PFSK-1 (cell line): ENCODE measurements around the gene AZGP1.

Experiments used
- FOXP2 ChIP-seq: optimal IDR thresholded peaks from 2 replicates; pipeline ENCODE3; 2011; ENCODE audit warnings: borderline replicate concordance, control low read depth, inconsistent platforms; ENCODE audit not compliant: insufficient read depth; ENCODE audit errors: extremely low read length, extremely low read depth
- POLR2AphosphoS5 ChIP-seq: IDR thresholded peaks from 2 replicates; pipeline ENCODE4 v1.6.1; 2012; ENCODE audit warnings: low read depth, mild to moderate bottlenecking, control low read depth, low read length, moderate library complexity
- REST ChIP-seq, 2 experiments: IDR thresholded peaks; 2 replicates each; pipeline versions ENCODE4 v1.6.1 to v1.8.0; 2011 to 2012; ENCODE audit warnings: low read depth in 2 of 2, low read length in 2 of 2, control low read depth in 1 of 2, inconsistent platforms in 1 of 2, mild to moderate bottlenecking in 1 of 2, moderate library complexity in 1 of 2; ENCODE audit not compliant: insufficient read depth in 1 of 2
- SIN3A ChIP-seq: IDR thresholded peaks from 2 replicates; pipeline ENCODE4 v1.6.1; 2012; ENCODE audit warnings: mild to moderate bottlenecking, low read length, moderate library complexity, borderline replicate concordance; ENCODE audit not compliant: insufficient read depth
- TAF1 ChIP-seq: IDR thresholded peaks from 2 replicates; pipeline ENCODE4 v1.6.1; 2012; ENCODE audit warnings: low read length, control low read depth, borderline replicate concordance; ENCODE audit not compliant: insufficient read depth

The AZGP1 gene

GRCh38 chr7:99984593-99984992, 8.8 kb upstream of the AZGP1 start:
- TF ChIP-seq REST (IDR thresholded peaks at IDR 0.05; ENCODE audit: insufficient read depth in 1 of 2, low read depth in 2 of 2, low read length in 2 of 2) (no peak), SIN3A (no peak), FOXP2 (no peak), TAF1 (no peak), POLR2AphosphoS5 (no peak)

- no peak for TF ChIP-seq REST (IDR thresholded peaks at IDR 0.05; ENCODE audit: insufficient read depth in 1 of 2, low read depth in 2 of 2, low read length in 2 of 2)
Observed at GRCh38 chr7:99976626-99977025, 795 bp upstream of the AZGP1 start.

- TF ChIP-seq FOXP2 (no peak), TAF1 (no peak), POLR2AphosphoS5 (no peak), REST (IDR thresholded peaks at IDR 0.05; ENCODE audit: insufficient read depth in 1 of 2, low read depth in 2 of 2, low read length in 2 of 2) (no peak), SIN3A (no peak)
Observed at GRCh38 chr7:99974681-99975080, 1.1 kb downstream of the AZGP1 start.

- no peak for TF ChIP-seq SIN3A
- no peak for TF ChIP-seq TAF1
- TF ChIP-seq FOXP2 = no peak
- TF ChIP-seq POLR2AphosphoS5 = no peak
- no peak for TF ChIP-seq REST (IDR thresholded peaks at IDR 0.05; ENCODE audit: insufficient read depth in 1 of 2, low read depth in 2 of 2, low read length in 2 of 2)
Observed at GRCh38 chr7:99971242-99971641, 4.6 kb downstream of the AZGP1 start.

GRCh38 chr7:99969298-99969697, 6.5 kb downstream of the AZGP1 start:
- TF ChIP-seq SIN3A (no peak), FOXP2 (no peak), REST (IDR thresholded peaks at IDR 0.05; ENCODE audit: insufficient read depth in 1 of 2, low read depth in 2 of 2, low read length in 2 of 2) (no peak)
